Measurements from ENCODE around the gene CASP10.

- TF ChIP-seq POLR2A (IDR thresholded peaks at IDR 0.05) (no peak), CTCF (IDR thresholded peaks at IDR 0.05) (no peak)
Measured at GRCh38 chr2:201185863-201186262, 2.9 kb downstream of the CASP10 start.
